PFSK-1 (cell line): Measurements from ENCODE around the gene PRKD1.

ENCODE experiments used
- FOXP2 ChIP-seq: optimal IDR thresholded peaks from 2 replicates; pipeline ENCODE3; 2011; ENCODE audit warnings: borderline replicate concordance, control low read depth, inconsistent platforms; ENCODE audit not compliant: insufficient read depth; ENCODE audit errors: extremely low read length, extremely low read depth
- POLR2AphosphoS5 ChIP-seq: IDR thresholded peaks from 2 replicates; pipeline ENCODE4 v1.6.1; 2012; ENCODE audit warnings: low read depth, mild to moderate bottlenecking, control low read depth, low read length, moderate library complexity
- REST ChIP-seq, 2 experiments: IDR thresholded peaks; 2 replicates each; pipeline versions ENCODE4 v1.6.1 to v1.8.0; 2011 to 2012; ENCODE audit warnings: low read depth in 2 of 2, low read length in 2 of 2, control low read depth in 1 of 2, inconsistent platforms in 1 of 2, mild to moderate bottlenecking in 1 of 2, moderate library complexity in 1 of 2; ENCODE audit not compliant: insufficient read depth in 1 of 2
- SIN3A ChIP-seq: IDR thresholded peaks from 2 replicates; pipeline ENCODE4 v1.6.1; 2012; ENCODE audit warnings: mild to moderate bottlenecking, low read length, moderate library complexity, borderline replicate concordance; ENCODE audit not compliant: insufficient read depth
- TAF1 ChIP-seq: IDR thresholded peaks from 2 replicates; pipeline ENCODE4 v1.6.1; 2012; ENCODE audit warnings: low read length, control low read depth, borderline replicate concordance; ENCODE audit not compliant: insufficient read depth

Gene PRKD1

GRCh38 chr14:29630566-29631160, 297.0 kb downstream of the PRKD1 start:
- TF ChIP-seq TAF1, result no peak
- TF ChIP-seq POLR2AphosphoS5, result no peak
- TF ChIP-seq FOXP2, result no peak
- TF ChIP-seq SIN3A, result no peak
- no peak for TF ChIP-seq REST (IDR thresholded peaks at IDR 0.05; ENCODE audit: insufficient read depth in 1 of 2, low read depth in 2 of 2, low read length in 2 of 2)

- TF ChIP-seq REST (IDR thresholded peaks at IDR 0.05; ENCODE audit: insufficient read depth in 1 of 2, low read depth in 2 of 2, low read length in 2 of 2) (no peak), TAF1 (no peak), POLR2AphosphoS5 (no peak), FOXP2 (no peak), SIN3A (no peak)
Observed at GRCh38 chr14:29629839-29630238, 297.8 kb downstream of the PRKD1 start.

- TF ChIP-seq TAF1, result no peak
- no peak for TF ChIP-seq POLR2AphosphoS5
- TF ChIP-seq REST (IDR thresholded peaks at IDR 0.05; ENCODE audit: insufficient read depth in 1 of 2, low read depth in 2 of 2, low read length in 2 of 2), result no peak
- no peak for TF ChIP-seq FOXP2
- no peak for TF ChIP-seq SIN3A
Observed at GRCh38 chr14:29627137-29627536, 300.5 kb downstream of the PRKD1 start.

GRCh38 chr14:29618323-29619067, 309.2 kb downstream of the PRKD1 start:
- TF ChIP-seq FOXP2 (no peak), POLR2AphosphoS5 (no peak), SIN3A (no peak), REST (IDR thresholded peaks at IDR 0.05; ENCODE audit: insufficient read depth in 1 of 2, low read depth in 2 of 2, low read length in 2 of 2) (no peak), TAF1 (no peak)
